ENCODE measurements around the gene IQGAP1. TPM values are rescaled to one million over a fixed set of nuclear protein-coding genes. Genes with fewer than 3 reads are reported as not detected.
A peak's percentile ranks its signal among the peaks of the same experiment; 100 is the strongest.
"Not testable (repeated sequence)": the region's sequence is repeated elsewhere in the genome, so short reads cannot be mapped to it uniquely, and the experiment has no call there.

The IQGAP1 gene
- total RNA-seq, 1 donor from 2014 or later = 157 TPM

DNA sequence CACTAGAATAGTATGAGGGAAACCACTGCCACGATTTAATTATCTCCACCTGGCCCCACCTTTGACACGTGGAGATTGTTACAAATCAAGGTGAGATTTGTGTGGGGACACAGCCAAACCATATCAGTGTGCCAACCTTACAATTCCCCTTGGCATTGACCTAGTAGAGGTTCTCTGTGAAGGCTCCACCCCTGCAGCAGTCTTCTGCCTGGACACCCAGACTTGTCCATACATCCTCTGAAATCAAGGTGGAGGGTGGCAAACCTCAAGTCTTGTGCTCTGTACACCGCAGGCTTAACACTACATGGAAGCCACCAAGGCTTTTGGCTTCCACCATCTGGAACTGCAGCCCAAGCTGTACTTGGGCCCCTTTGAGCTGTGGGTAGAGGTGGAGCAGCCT is 8.8 kb upstream of the IQGAP1 start:
- no peak for ATAC-seq

DNA sequence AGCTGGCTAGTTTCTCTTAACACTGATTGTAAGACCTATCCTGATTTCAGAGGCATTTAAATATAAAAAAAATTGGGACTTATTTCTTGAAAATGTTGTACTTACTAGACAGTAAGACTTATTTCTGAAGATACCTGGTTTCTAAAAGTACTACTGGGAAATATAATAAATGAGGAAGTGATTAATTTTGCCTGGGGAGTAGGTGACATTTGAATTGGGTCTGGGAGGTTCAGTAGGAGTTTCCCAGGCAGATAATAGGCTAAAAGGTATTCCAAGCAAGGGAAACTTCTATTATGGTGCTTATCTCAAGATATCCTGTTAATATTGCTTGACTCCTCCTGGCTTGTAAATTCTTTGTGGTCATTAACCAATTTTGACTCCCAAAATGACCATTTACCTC is 6.5 kb upstream of the IQGAP1 start:
- no peak for ATAC-seq

GRCh38 chr15:90382320-90382719 is 5.7 kb upstream of the IQGAP1 start:
- no peak for ATAC-seq

DNA sequence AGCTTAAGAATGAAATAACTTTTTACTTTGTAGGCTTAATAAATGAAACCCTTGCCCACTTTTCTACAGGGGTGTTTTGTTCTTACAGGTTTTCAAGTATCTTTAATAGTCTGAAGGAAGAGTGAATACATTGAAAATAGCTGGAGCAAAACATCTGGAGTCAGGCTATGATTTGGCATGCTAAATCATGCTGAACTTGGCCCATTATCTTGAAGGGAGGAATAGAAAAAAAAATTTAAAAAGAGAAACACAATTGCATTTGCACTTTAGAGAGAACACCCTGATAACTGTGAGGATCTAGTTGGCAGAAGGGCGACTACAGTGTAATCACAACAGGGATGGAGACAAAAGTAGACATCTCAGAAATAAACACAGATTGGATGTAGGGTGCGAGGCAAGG is 1.8 kb upstream of the IQGAP1 start:
- no peak for ATAC-seq

- ATAC-seq = peak; percentile 63
Observed at GRCh38 chr15:90388462-90389380, 679 bp downstream of the IQGAP1 start.

DNA sequence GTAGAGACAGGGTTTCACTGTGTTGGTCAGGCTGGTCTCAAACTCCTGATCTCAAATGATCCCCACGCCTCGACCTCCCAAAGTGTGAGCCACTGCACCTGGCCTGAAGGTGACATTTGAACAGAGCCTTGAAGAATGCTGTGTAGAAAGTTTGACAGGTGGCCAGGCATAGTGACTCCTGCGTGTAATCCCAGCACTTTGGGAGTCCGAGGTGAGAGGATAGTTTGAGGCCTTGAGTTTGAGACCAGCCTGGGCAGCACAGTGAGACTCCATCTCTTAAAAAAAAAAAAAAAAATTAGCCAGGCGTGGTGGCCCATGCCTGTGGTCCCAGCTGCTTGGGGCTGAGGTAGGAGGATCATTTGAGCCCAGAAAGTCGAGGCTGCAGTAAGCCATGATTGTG is 1.5 kb downstream of the IQGAP1 start:
- ATAC-seq = no peak

GRCh38 chr15:90393040-90393439 is 5.0 kb downstream of the IQGAP1 start:
- no peak for ATAC-seq

GRCh38 chr15:90394074-90394473 is 6.0 kb downstream of the IQGAP1 start:
- ATAC-seq = no peak

DNA sequence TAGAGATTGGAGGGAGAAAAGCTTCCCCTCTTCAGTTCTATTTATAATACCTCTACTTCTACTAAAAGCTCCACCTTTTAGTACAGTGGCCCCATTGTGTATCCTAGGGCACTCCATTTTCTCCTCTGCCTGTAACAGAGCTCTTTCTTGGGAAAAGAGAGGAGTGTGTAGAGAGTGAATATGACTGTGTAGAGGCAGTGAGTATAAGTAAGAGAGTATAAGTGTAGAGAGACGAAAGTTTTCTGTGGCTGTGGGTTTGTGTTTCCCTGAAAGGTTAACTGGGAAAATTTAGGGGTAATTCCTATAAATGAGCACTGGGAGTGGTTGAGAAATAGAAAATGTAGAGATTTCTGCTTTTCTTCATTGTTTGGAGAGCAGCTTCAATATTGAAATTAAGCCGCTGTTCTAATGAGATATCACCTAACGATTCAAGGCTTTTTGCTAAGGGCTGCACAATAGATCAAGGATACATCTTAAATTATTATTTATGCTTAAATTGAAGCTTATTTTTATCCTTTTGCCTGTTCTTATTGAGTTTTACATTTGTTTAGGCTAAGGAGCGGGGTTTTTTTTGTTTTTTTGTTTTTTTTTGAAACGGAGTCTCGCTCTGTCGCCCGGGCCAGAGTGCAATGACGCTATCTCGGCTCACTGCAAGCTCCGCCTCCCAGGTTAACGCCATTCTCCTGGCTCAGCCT is 6.9 kb downstream of the IQGAP1 start:
- no peak for ATAC-seq

- ATAC-seq = no peak
Observed at GRCh38 chr15:90396321-90396720, 8.3 kb downstream of the IQGAP1 start.

- no peak for ATAC-seq
Observed at GRCh38 chr15:90400005-90400758, 12.1 kb downstream of the IQGAP1 start.

- ATAC-seq = peak; percentile 92
Observed at GRCh38 chr15:90400759-90401314, 12.8 kb downstream of the IQGAP1 start.

DNA sequence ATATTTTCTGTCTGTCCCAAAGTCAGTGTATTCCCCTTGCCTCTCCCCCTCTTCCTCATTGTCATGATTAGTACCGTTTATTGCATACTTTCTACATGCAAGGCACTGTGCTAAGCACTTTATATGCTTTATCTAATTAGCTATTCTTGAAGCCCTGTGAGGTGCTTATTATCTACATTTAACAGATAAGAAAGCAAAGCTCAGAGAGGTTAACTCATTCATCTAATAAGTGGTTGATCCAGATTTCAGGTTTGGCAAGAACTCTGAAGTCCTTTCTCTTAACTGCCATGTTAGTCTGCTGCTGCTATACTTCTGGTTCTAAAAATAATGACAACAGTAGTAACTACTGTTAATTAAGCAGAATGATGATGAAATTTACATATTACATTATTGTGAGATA is 13.5 kb downstream of the IQGAP1 start:
- ATAC-seq = no peak

DNA sequence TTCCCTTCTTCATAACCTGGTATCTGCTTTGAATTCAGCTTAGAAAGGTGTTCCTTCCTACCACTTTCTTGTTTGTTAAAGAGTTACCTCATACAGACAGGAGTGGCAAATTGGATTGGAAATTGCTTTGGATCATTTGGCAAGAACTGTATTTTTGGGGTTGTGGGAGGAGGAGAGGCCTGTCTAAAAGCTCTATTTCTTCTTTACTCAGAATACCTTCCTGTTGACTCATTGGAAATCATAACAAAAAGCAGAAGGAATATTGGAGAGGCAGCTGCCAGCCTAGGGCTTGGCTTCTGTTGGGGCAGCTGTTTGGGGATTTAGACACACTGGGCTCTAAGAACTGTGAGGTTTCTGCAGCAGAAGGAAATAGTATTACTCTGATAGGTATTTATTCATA is 14.2 kb downstream of the IQGAP1 start:
- ATAC-seq = peak; percentile 77

- no peak for ATAC-seq
Observed at GRCh38 chr15:90402767-90403166, 14.7 kb downstream of the IQGAP1 start.

- no peak for ATAC-seq
Observed at GRCh38 chr15:90405055-90405607, 17.1 kb downstream of the IQGAP1 start.

DNA sequence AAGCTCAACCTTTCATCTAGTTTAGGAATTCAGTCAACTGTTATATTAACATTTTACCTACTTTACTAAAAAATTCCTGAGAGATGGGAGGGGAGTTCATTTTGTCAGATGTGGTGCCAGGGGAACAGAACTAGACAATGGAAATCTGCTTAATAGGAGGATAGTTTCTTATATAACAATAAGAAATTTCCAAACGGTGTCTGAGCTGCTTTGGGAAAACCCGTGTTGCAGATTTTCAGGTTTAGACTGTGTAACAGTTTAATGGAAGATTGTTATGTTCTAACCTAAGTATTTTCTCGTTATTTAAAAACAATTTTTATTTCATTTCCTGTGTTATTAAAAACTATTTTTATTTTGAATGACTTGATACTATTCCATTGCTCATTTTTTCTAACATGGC is 19.3 kb downstream of the IQGAP1 start:
- no peak for ATAC-seq

DNA sequence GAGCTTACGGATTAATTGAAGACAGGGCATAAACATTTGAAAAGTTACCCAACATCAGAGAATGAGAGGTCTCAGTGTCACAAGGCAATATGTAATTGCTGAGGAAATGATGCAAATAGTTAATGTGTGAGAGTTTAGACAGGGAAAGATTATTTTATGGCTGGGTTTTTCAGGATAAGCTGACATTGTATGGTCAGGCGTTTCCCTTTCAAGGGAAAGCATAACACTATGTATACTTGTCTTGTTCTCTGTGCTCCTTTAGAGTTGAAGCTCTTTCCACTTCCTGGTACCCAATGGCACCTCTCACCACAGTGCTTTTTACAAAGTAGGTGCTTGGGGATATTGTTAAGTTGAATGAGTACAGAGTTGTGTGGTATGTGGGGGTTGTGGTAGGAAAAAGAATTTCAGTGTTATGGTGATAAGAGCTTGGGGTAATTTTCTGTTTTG is 19.9 kb downstream of the IQGAP1 start:
- no peak for ATAC-seq

GRCh38 chr15:90408657-90409056 is 20.6 kb downstream of the IQGAP1 start:
- no peak for ATAC-seq

DNA sequence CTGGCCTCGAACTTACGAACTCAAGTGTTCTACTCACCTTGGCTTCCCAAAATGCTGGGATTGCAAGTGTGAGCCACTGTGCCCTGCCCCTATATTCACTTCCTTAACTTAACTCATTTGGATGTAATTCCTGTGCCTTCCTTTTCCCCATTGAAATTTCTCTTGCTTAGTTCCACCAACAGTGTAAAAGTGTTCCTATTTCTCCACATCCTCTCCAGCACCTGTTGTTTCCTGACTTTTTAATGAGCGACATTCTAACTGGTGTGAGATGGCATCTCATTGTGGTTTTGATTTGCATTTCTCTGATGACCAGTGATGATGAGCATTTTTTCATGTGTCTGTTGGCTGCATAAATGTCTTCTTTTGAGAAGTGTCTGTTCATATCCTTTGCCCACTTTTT is 21.5 kb downstream of the IQGAP1 start:
- not testable (repeated sequence) for ATAC-seq

DNA sequence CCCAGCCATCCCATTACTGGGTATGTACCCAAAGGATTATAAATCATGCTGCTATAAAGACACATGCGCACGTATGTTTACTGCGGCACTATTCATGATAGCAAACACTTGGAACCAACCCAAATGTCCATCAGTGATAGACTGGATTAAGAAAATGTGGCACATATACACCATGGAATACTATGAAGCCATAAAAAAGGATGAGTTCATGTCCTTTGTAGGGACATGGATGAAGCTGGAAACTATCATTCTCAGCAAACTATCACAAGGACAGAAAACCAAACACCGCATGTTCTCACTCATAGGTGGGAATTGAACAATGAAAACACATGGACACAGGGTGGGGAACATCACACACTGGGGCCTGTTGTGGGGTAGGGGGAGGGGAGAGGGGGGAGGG is 22.3 kb downstream of the IQGAP1 start:
- ATAC-seq = not testable (repeated sequence)

DNA sequence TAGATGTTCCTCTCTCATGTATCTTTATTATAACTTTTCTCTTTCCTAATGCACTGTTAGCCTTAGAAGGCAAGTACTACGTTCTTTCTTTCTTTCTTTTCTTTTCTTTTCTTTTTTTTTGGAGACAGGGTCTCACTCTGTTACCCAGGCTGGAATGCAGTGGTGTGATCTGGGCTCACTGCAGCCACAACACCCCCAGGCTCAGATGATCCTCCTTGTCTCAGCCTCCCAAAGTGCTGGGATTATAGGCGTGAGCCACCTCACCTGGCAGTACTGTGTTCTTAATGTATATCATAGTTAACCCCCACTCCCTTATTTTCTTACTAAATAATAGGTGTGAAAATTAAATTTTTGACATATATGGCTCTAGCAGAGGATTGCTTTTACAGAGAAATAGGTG is 23.1 kb downstream of the IQGAP1 start:
- no peak for ATAC-seq

Data from esophagus mucosa (tissue), 1 donor.